ENCODE measurements around the gene ATP7A.
"Not testable (repeated sequence)": the region's sequence is repeated elsewhere in the genome, so short reads cannot be mapped to it uniquely, and the experiment has no call there.

Gene ATP7A
- total RNA-seq = 21.9 to 85.7 (median 66.2) reads per million in 18 experiments

GRCh38 chrX:77910108-77910840 lies at the start of gene ATP7A:
Gene ATP7A, plus strand, starts transcription at chrX:77910693. Its CDS starts 60,949 bp downstream, at chrX:77971642.
- DNase-seq = peak; percentile 88 to 90

DNA sequence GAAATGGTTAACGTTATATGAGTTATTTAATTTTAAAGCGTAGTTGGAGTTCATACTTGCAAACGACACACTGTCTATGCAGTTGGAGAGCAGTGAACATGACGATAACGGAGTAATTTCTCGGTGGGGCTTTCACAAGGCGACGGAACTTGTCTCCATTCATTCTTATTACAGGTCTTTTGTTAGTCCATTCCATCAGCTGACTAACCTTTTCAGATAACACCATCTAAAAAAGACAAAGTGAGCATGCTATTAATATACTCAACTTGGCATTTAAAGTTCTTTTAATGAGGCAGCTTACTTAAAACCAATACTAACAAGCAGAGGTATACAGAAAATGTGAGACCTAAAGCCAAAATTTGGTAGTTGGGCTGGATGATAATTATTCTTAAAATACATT lies 35.1 kb upstream of the ATP7A start:
- no peak for DNase-seq

GRCh38 chrX:77881418-77881817 lies 29.1 kb upstream of the ATP7A start:
- DNase-seq = not testable (repeated sequence)

- DNase-seq = no peak
These were observed 17.6 kb upstream of the ATP7A start for GRCh38 chrX:77892887-77893286.

GRCh38 chrX:77893713-77894112 lies 16.8 kb upstream of the ATP7A start:
- no peak for DNase-seq

DNA sequence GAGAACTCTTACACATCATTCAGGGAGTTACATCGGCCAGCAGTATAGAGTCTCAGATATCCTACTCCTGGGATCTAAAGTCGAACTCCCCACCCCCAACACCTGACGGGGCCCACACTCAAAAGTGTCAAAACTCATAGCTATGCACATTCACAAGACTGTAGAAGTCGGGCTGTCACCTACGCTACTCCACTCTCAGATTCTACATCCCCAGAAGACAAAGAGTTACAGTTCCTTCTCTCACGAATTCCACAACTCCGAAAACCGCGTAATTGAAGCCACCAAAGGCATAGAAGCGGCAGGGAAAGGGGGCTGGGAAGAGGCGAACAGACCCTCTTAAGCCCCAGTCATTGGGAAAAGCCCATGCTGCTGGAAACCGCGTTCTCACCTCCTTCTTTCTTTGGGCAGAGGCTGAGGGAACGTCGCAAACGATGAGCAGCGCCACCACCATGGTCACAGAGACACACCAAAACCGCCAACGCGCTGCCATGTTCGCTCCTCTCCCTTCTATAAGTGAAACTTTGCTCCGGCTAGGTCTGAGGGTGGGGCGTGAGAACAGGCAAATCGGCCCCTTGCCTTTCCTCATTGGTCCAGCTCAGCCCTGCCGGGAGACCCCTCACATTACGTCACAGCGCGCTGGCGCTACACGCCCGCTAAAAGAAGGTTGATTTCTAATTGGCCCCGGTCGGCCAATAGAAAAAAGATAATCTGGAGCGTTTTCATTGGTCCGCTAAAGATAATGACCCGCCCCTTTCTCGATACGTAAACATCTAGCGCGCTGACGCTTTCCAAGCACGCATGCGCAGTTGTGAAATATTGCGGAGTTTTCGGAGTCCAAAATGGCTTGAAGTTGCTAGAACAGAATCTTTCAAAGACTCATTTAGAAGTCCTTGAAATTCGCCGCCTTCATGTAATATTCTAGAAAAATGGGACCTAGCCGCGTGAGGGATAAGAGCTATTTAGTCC lies 15.3 kb upstream of the ATP7A start, which contains the start of gene MAGT1:
TSS of gene MAGT1 (minus strand) at position 515 of the 966 bp plus-strand sequence. CDS start at position 490, 25 bp downstream.
- peak; percentile 95 to 97 for DNase-seq

DNA sequence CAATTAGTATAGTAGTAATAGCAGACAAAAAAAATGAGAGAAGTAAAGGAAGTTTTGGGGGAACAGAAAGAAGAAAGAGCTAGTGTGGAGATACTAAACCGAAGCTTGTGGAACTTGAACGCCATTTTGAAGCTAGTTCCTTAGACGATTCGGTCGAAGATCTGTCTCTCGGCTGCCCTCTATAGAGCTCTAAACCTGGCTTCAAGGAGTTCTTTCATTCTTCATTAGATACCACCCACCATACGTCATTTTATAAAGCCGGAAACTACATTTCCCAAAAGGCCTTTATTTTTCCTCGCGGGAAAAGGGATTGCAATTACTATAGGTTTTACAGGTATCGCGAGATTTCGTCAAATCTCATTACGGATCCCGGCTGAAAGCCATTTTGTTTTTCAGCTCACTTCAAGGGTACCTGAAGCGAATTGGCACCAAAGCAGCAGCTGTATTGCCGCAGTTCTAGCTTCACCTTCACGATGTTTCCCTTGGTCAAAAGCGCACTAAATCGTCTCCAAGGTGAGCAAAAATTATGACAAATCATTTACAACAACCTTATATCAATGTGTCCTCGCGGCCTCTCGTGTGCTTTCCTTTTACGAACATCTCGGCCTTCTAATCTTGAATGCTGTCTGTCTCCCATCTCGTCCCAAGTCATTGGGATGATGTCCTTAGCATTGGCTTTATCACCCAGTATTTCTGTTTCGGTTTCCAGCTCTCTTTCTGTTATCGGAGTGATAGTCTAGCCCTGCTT lies 11.2 kb upstream of the ATP7A start, which contains the start of gene COX7B:
TSS of gene COX7B (plus strand) at position 388 of the 748 bp plus-strand sequence. CDS start at position 474, 86 bp downstream.
- peak; percentile 92 to 98 for DNase-seq

DNA sequence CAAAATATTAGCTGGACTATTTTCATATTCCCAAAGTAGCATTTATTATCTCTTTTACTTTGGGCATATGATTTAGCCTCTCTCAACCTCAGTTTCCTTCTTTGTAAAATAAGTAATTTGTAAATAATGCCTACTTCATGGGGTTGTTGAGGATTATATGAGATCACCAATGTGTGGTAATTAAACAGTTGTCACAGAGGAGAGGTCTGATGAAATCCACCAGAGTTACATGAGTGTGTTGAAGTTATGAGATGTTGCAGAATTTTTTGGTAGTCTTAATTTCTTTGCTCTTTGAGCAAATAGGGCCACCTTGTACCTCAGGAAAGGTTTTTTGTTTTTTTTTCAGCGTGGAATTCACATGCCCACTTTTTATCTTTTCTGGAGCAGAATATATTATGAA lies 9.8 kb upstream of the ATP7A start:
- peak; percentile 48 to 71 for DNase-seq

- no peak for DNase-seq
These were observed 9.0 kb upstream of the ATP7A start for GRCh38 chrX:77901506-77901905.

- DNase-seq = no peak
These were observed 6.9 kb downstream of the ATP7A start for GRCh38 chrX:77917294-77917933.

DNA sequence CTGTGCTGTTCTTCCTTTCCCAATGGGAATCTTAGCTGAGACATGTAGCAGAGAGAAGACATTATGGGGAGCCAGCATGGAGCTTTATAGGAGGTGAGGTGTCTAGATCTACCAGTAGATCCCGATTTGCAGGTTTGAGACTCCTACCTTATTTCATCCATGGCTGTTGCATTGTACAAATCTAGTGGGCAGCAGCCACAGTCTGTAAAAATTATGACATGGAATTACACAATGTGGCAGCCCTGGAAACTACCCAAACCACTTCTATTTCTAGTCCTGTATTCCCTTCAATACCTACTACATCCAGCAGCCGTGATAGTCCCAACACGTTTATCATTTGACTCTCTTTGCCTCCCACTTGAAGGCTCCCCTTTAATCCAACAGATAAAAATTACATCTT lies 8.1 kb downstream of the ATP7A start:
- peak; percentile 44 to 47 for DNase-seq

GRCh38 chrX:77919370-77919769 lies 8.9 kb downstream of the ATP7A start:
- not testable (repeated sequence) for DNase-seq

DNA sequence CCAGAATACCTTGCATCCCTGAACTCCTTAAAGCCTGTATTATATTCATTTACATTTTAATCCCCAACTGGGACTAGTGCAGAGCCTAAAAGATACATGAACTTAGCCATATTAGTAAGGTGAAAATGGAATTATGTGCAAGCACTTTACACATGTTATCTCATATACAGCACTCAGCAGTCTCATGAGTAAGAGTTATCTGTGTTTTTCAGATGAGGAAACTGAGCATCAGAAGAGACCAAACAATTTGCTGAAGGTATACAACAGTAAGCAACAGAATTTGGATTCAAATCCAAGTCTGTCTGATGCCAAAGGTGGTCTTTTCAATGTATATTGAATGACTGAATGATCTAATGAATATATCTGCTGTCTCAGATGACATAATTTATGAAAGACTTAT lies 12.3 kb downstream of the ATP7A start:
- no peak for DNase-seq

- DNase-seq = no peak
These were observed 13.9 kb downstream of the ATP7A start for GRCh38 chrX:77924320-77924859.

GRCh38 chrX:77925764-77926163 lies 15.3 kb downstream of the ATP7A start:
- no peak for DNase-seq

DNA sequence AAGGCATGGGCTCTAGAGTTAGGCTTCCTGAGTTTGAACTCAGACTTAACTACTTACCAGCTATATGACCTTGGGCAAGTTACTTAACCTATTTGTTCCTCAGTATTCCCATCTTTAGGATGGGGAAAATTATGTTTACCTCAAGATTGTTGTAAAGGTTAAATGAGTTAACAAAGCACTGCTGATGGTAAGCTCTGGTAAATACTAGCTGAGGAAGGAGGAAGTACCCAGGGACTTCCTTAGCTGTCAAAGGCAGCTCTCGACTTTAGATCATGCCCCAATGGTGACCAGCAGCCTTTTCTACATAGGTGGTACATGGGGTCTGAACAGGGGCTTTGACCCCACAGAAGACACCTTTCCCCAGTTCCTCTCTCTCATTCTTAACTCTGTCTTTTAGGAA lies 20.1 kb downstream of the ATP7A start:
- peak in 1 of 2 donors; percentile 26 for DNase-seq

GRCh38 chrX:77935886-77936285 lies 25.4 kb downstream of the ATP7A start:
- peak in 1 of 2 donors; percentile 65 for DNase-seq

GRCh38 chrX:77936299-77936698 lies 25.8 kb downstream of the ATP7A start:
- no peak for DNase-seq

DNA sequence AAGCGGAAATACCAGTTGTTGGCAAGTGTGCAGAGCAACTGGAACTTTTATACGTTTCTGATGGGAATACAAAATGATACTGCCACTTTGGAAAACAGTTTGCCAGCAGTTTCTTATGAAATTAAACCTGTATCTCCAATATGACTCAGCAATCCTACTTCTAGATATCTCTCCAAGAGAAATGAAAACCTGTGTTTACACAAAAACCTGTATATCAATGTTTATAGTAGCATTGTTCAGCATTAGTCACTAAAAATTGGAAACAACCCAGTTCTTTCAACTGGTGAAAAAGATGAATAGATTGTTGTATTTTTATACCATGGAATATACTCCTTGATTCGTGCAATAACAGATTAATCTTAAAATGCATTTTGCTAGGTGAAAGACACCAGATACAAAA lies 26.8 kb downstream of the ATP7A start:
- DNase-seq = no peak

DNA sequence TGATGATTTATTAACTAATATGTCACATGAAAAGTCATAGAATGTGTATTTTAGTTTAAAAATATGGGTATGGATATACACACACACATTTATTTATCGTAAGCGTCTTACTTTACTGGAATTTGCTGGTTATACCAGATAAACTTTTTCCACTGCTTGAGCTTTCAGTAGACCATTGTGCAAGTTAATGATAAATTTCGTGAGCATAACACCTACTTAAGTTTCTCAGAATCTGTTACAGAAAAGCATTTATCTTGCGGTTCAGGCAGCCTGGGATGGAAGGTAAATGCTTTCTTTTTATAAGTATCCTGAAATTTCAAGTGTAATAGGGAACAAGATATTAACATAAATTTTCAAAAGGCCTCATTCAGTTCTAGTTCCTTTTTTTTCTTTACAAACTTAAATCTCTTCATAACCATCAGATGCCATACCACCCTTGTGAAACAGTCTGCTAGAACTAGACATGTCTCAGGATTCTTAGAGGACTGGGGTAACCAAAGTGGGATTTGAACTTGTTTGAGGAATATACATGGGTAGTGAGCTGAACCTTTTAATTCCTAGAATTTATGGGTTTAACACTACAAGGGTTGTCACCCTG lies 27.7 kb downstream of the ATP7A start:
- peak; percentile 45 to 55 for DNase-seq

- not testable (repeated sequence) for DNase-seq
These were observed 34.5 kb downstream of the ATP7A start for GRCh38 chrX:77945031-77945430.
